Body of pancreas (tissue), 4 donors: ENCODE measurements around the gene PYGM.

Source experiments
- CTCF ChIP-seq, 7 experiments: fragments of 450-650 bp in 4 of 7; fragments of 200-600 bp in 3 of 7; sonication (generic) in 3 of 7; IDR thresholded peaks; one replicate each; pipeline ENCODE4 v1.5.1; 2016 to 2019; ENCODE audit warnings: antibody characterized with exemption in 7 of 7
- POLR2A ChIP-seq, 3 donors: fragments of 450-650 bp; IDR thresholded peaks; one replicate each; pipeline ENCODE4 v1.6.1; 2016; ENCODE audit warnings: antibody characterized with exemption in 3 of 3, mild to moderate bottlenecking in 2 of 3

- TF ChIP-seq CTCF (IDR thresholded peaks at IDR 0.05) (no peak), POLR2A (IDR thresholded peaks at IDR 0.05) (no peak)
Observed at GRCh38 chr11:64728757-64729365, 30.9 kb downstream of the PYGM start.
